ENCODE data around the gene KRT73.

Gene KRT73

GRCh38 chr12:52573306-52573705, 45.1 kb downstream of the KRT73 start:
- DNase-seq (ENCODE audit: low spot score) (no peak), FAIRE-seq (no peak)

GRCh38 chr12:52570511-52570910, 47.8 kb downstream of the KRT73 start:
- FAIRE-seq (no peak), DNase-seq (ENCODE audit: low spot score) (no peak)

- no peak for DNase-seq (ENCODE audit: low spot score)
- FAIRE-seq: no peak
Measured at GRCh38 chr12:52568111-52568510, 50.2 kb downstream of the KRT73 start.

GRCh38 chr12:52566847-52567291, 51.5 kb downstream of the KRT73 start:
- DNase-seq (ENCODE audit: low spot score): no peak
- no peak for FAIRE-seq

GRCh38 chr12:52564582-52564981, 53.8 kb downstream of the KRT73 start:
- DNase-seq (ENCODE audit: low spot score) (no peak), FAIRE-seq (no peak)

- no peak for DNase-seq (ENCODE audit: low spot score)
- no peak for FAIRE-seq
Measured at GRCh38 chr12:52561880-52562449, 56.4 kb downstream of the KRT73 start.

- no peak for FAIRE-seq
- DNase-seq (ENCODE audit: low spot score): no peak
Measured at GRCh38 chr12:52559979-52560378, 58.4 kb downstream of the KRT73 start.

GRCh38 chr12:52558781-52559445, 59.4 kb downstream of the KRT73 start:
- no peak for DNase-seq (ENCODE audit: low spot score)
- FAIRE-seq: no peak

Data from RCC 7860 (cell line).